Panc1 (cell line): Measurements from ENCODE around the gene ASB7. TPM values are rescaled to one million over a fixed set of nuclear protein-coding genes. Genes with fewer than 3 reads are reported as not detected.

Experiments
- ATAC-seq: fragments of 200-7000 bp; cut with Tn5 transposase; 2 replicates; pipeline ENCODE4 v1.9.1; 2020; ENCODE audit warnings: mild to moderate bottlenecking, moderate library complexity
- BruUV-seq: library from RNA; stranded (reverse); fragments of 400-500 nt; replicated peaks from 2 replicates; lab custom pipeline; 2021; lab: Mats Ljungman, UMichigan
- CTCF ChIA-PET: fragments of 300-600 bp; sonication (Branson Sonifier 250); formaldehyde crosslinking; loops from one replicate; lab custom pipeline; 2022; ENCODE audit warnings: antibody characterized with exemption; lab: Charles Lee
- POLR2A ChIA-PET: fragments of 300-600 bp; sonication (Branson Sonifier 250); formaldehyde crosslinking; loops from one replicate; lab custom pipeline; 2022; ENCODE audit warnings: antibody characterized with exemption; lab: Charles Lee
- DNase-seq: peaks from one replicate; pipeline ENCODE4 v3.0.0-alpha.2; 2010; ENCODE audit warnings: low read depth, low spot score
- H3K27ac ChIP-seq: 2 replicates; pipeline ENCODE4 v1.5.1; 2011; ENCODE audit warnings: mild to moderate bottlenecking, low read length, inconsistent platforms
- H3K27me3 ChIP-seq: fragments of 200-500 bp; sonication (Bioruptor generic); 2 replicates; pipeline ENCODE4 v1.6.0; 2014; ENCODE audit warnings: low read length, inconsistent platforms; ENCODE audit not compliant: control insufficient read depth, insufficient read depth
- H3K36me3 ChIP-seq: fragments of 200-500 bp; sonication (Bioruptor generic); 2 replicates; pipeline ENCODE4 v1.5.1; 2014; ENCODE audit warnings: inconsistent platforms, mild to moderate bottlenecking, low read length, moderate library complexity; ENCODE audit not compliant: control insufficient read depth, insufficient read depth
- H3K4me1 ChIP-seq: 2 replicates; pipeline ENCODE4 v1.5.1; 2011; ENCODE audit warnings: inconsistent platforms, mild to moderate bottlenecking, low read length, moderate library complexity; ENCODE audit not compliant: control insufficient read depth, insufficient read depth
- H3K4me3 ChIP-seq, 2 experiments: 2 replicates each; pipeline ENCODE4 v1.5.1; 2011 to 2012; ENCODE audit warnings: low read depth in 2 of 2, low read length in 2 of 2, mild to moderate bottlenecking in 2 of 2, inconsistent platforms in 1 of 2, moderate library complexity in 1 of 2
- H3K9me3 ChIP-seq: fragments of 200-500 bp; sonication (Bioruptor generic); 2 replicates; pipeline ENCODE4 v1.5.1; 2014; ENCODE audit warnings: low read depth, mild to moderate bottlenecking, inconsistent platforms, low read length, moderate library complexity; ENCODE audit not compliant: control insufficient read depth, insufficient read depth
- CTCF ChIP-seq: fragments of 450-650 bp; IDR thresholded peaks from 2 replicates; pipeline ENCODE4 v1.5.1; 2017; ENCODE audit warnings: mild to moderate bottlenecking
- POLR2AphosphoS5 ChIP-seq: IDR thresholded peaks from 2 replicates; pipeline ENCODE4 v1.6.1; 2012; ENCODE audit warnings: mild to moderate bottlenecking, low read depth, low read length, moderate library complexity
- REST ChIP-seq, 2 experiments: IDR thresholded peaks; 2 replicates each; pipeline ENCODE4 v1.6.1; 2011 to 2012; ENCODE audit warnings: low read depth in 2 of 2, control low read depth in 1 of 2, low read length in 1 of 2, mild to moderate bottlenecking in 1 of 2, moderate library complexity in 1 of 2; ENCODE audit not compliant: insufficient read depth in 1 of 2
- SIN3A ChIP-seq: IDR thresholded peaks from 2 replicates; pipeline ENCODE4 v1.6.1; 2012; ENCODE audit warnings: low read depth, mild to moderate bottlenecking, low read length, moderate library complexity, borderline replicate concordance; ENCODE audit not compliant: insufficient read depth
- TCF7L2 ChIP-seq: IDR thresholded peaks from 2 replicates; pipeline ENCODE4 v1.6.1; 2011; ENCODE audit warnings: mild to moderate bottlenecking, low read depth, low read length, inconsistent platforms
- in situ Hi-C: cut with HindIII; loops from 2 replicates; pipeline ENCODE4 v1.10.0; 2016; ENCODE audit warnings: low sequenced_read_pairs, low pct_unique_long_range_greater_than_20kb
- intact Hi-C: fragments of 100-400 bp; cut with micrococcal nuclease; formaldehyde crosslinking; loops from one replicate; pipeline ENCODE4 v1.10.0; 2022; ENCODE audit not compliant: unreplicated experiment
- total RNA-seq: library from RNA; stranded (reverse); gene quantifications from one replicate; pipeline ENCODE4 v1.2.1, GENCODE V29; 2021; ENCODE audit not compliant: unreplicated experiment

Gene ASB7
- total RNA-seq, 1 experiment from 2014 or later, result 18.1 TPM

- Histone ChIP-seq H3K27me3 (no peaks in the 10 kb centered on the region), H3K27ac (no peak overlapping the region), H3K4me1 (peaks cover 12% of the 10 kb centered on the region), H3K4me3 (no peak overlapping the region), H3K9me3 (no peaks in the 10 kb centered on the region), H3K36me3 (no peaks in the 10 kb centered on the region)
- CTCF ChIA-PET, result interaction anchor here (0.7 to 1.5 kb wide), 3 partner anchors 7 to 209 kb away, joined by 3 to 4 read pairs (median 3); partner anchors contain the start of gene ALDH1A3
- no peak for TF ChIP-seq CTCF
- no peak for TF ChIP-seq REST (IDR thresholded peaks at IDR 0.05; ENCODE audit: insufficient read depth in 1 of 2, low read depth in 2 of 2, low read length in 1 of 2)
- no peak for TF ChIP-seq SIN3A
- TF ChIP-seq TCF7L2, result no peak
- no peak for TF ChIP-seq POLR2AphosphoS5
- no peak for ATAC-seq
- in situ Hi-C loops, result no loop called here
- intact Hi-C loops, result no loop called here
- DNase-seq, result no peak
- POLR2A ChIA-PET, result interaction anchor here (0.6 kb wide), 1 partner anchor 51 kb away, joined by 10 read pairs; no protein-coding TSS in a partner anchor
- BruUV-seq, result no TSS peak
Observed at GRCh38 chr15:100670505-100671021, 68.2 kb downstream of the ASB7 start.

DNA sequence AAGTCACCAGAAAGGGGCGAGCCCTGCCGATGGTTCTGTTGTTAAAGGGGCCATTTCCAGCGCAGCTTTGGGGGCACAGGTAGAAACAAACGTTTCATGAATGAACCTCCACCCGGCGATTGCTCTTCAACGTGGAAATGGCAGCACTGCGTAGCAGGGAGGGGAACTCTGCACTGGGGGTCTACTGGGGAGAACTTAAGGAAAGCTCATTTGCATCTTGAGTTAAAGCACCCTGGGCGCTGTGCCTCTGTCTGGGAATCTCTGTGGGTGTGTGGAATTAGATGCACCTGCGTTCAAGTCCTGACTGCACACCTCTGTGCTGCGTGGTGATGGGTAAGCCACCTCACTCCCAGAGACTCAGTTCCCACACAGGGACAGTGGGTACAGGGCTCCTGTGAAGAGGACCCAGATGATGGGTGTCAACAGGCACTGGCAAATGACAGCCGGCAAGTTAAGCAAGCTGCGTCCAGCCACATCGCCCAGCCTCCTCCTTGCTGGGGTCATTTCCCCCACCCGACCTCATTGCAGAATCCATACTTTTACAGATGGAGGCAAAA lies 68.8 kb downstream of the ASB7 start:
- no TSS peak for BruUV-seq
- ChIA-PET CTCF (interaction anchor here (0.6 to 1.7 kb wide), 5 partner anchors 8 to 208 kb away, joined by 3 to 6 read pairs (median 3); partner anchors contain the start of gene ALDH1A3), POLR2A (interaction anchor here (0.6 kb wide), 2 partner anchors 50 to 214 kb away, joined by 3 to 10 read pairs; no protein-coding TSS in a partner anchor)
- TF ChIP-seq SIN3A (no peak), REST (IDR thresholded peaks at IDR 0.05; ENCODE audit: insufficient read depth in 1 of 2, low read depth in 2 of 2, low read length in 1 of 2) (no peak), TCF7L2 (no peak), POLR2AphosphoS5 (no peak), CTCF (no peak)
- H3K4me3 ChIP-seq, result no peak overlapping the region
- peak overlapping the region; percentile 72; the same call in 1 of the 2 replicates for H3K27ac ChIP-seq
- no peaks in the 10 kb centered on the region for H3K27me3 ChIP-seq
- in situ Hi-C loops (no loop called here), intact Hi-C loops (no loop called here)
- no peaks in the 10 kb centered on the region for H3K9me3 ChIP-seq
- H3K4me1 ChIP-seq, result peaks cover 12% of the 10 kb centered on the region
- DNase-seq, result no peak
- no peaks in the 10 kb centered on the region for H3K36me3 ChIP-seq
- ATAC-seq, result no peak
